LNCaP clone FGC (cell line): ENCODE results near the gene SLC12A5.

Source experiments
- DNase-seq: peaks from one replicate; pipeline ENCODE4 v3.0.0-alpha.2; 2011; ENCODE audit warnings: low read depth
- H3K4me3 ChIP-seq: 2 replicates; pipeline ENCODE4 v1.5.1; 2011; ENCODE audit warnings: mild to moderate bottlenecking, low read depth, low read length, control low read depth
- CTCF ChIP-seq: IDR thresholded peaks from 2 replicates; pipeline ENCODE4 v1.5.1; 2012; ENCODE audit warnings: mild to moderate bottlenecking; ENCODE audit not compliant: control insufficient read depth, insufficient read depth; ENCODE audit errors: extremely low read depth

SLC12A5 gene

GRCh38 chr20:46000262-46000996, 28.6 kb upstream of the SLC12A5 start:
- H3K4me3 ChIP-seq: no peak overlapping the region
- DNase-seq: no peak
- TF ChIP-seq CTCF: no peak

GRCh38 chr20:46001498-46001897, 27.5 kb upstream of the SLC12A5 start:
- no peak for TF ChIP-seq CTCF
- H3K4me3 ChIP-seq: no peak overlapping the region
- DNase-seq: no peak

- TF ChIP-seq CTCF: no peak
- DNase-seq: no peak
- no peak overlapping the region for H3K4me3 ChIP-seq
These were observed 27.0 kb upstream of the SLC12A5 start for GRCh38 chr20:46002008-46002407.

GRCh38 chr20:46004187-46004586, 24.8 kb upstream of the SLC12A5 start:
- no peak for DNase-seq
- H3K4me3 ChIP-seq: no peak overlapping the region
- no peak for TF ChIP-seq CTCF

GRCh38 chr20:46004889-46005473, 24.0 kb upstream of the SLC12A5 start:
- H3K4me3 ChIP-seq: no peak overlapping the region
- no peak for TF ChIP-seq CTCF
- no peak for DNase-seq

- TF ChIP-seq CTCF: no peak
- no peak overlapping the region for H3K4me3 ChIP-seq
- DNase-seq: no peak
These were observed 22.9 kb upstream of the SLC12A5 start for GRCh38 chr20:46006022-46006705.

- DNase-seq: no peak
- no peak overlapping the region for H3K4me3 ChIP-seq
- TF ChIP-seq CTCF: no peak
These were observed 22.1 kb upstream of the SLC12A5 start for GRCh38 chr20:46006964-46007363.
